Endodermal cell (in vitro differentiated cells): ENCODE results near the gene SGPL1. TPM values are rescaled to one million over a fixed set of nuclear protein-coding genes. Genes with fewer than 3 reads are reported as not detected.

ENCODE experiments used
- DNase-seq: peaks from one replicate; pipeline ENCODE4 v3.0.0-alpha.2; 2017
- H3K27ac ChIP-seq: 2 replicates; pipeline ENCODE4 v1.5.1; 2013; ENCODE audit warnings: mild to moderate bottlenecking, low read depth, low read length, moderate library complexity
- H3K27me3 ChIP-seq: 2 replicates; pipeline ENCODE4 v1.6.1; 2013; ENCODE audit warnings: mild to moderate bottlenecking, low read length, moderate library complexity; ENCODE audit not compliant: insufficient read depth, control insufficient read depth, poor library complexity, severe bottlenecking
- H3K36me3 ChIP-seq: 2 replicates; pipeline ENCODE4 v1.7.0; 2013; ENCODE audit warnings: mild to moderate bottlenecking, low read length, moderate library complexity; ENCODE audit not compliant: control insufficient read depth, insufficient read depth
- H3K4me1 ChIP-seq: one replicate; pipeline ENCODE4 v1.7.0; 2013; ENCODE audit warnings: low read length; ENCODE audit not compliant: control insufficient read depth, insufficient read depth
- H3K4me3 ChIP-seq: 2 replicates; pipeline ENCODE4 v1.5.1; 2013; ENCODE audit warnings: mild to moderate bottlenecking, low read length, moderate library complexity
- H3K9ac ChIP-seq: 2 replicates; pipeline ENCODE4 v1.6.1; 2013; ENCODE audit warnings: mild to moderate bottlenecking, low read length, moderate library complexity; ENCODE audit not compliant: poor library complexity, severe bottlenecking; ENCODE audit errors: extremely low read depth
- H3K9me3 ChIP-seq: 2 replicates; pipeline ENCODE4 v1.6.1; 2013; ENCODE audit warnings: mild to moderate bottlenecking, low read length, moderate library complexity; ENCODE audit not compliant: control insufficient read depth
- H3K27ac Mint-ChIP-seq: 2 replicates; pipeline ENCODE4 v1.8.0; 2020; ENCODE audit warnings: mixed read lengths
- H3K27me3 Mint-ChIP-seq: 2 replicates; pipeline ENCODE4 v1.8.0; 2021; ENCODE audit warnings: mild to moderate bottlenecking, mixed read lengths; ENCODE audit not compliant: insufficient read depth
- H3K36me3 Mint-ChIP-seq: 2 replicates; pipeline ENCODE4 v1.8.0; 2020; ENCODE audit warnings: low read depth, mixed read lengths
- H3K4me1 Mint-ChIP-seq: 2 replicates; pipeline ENCODE4 v1.8.0; 2020; ENCODE audit warnings: mixed read lengths
- H3K4me3 Mint-ChIP-seq: 2 replicates; pipeline ENCODE4 v1.8.0; 2020; ENCODE audit warnings: mild to moderate bottlenecking, moderate library complexity, mixed read lengths
- H3K9me3 Mint-ChIP-seq: 2 replicates; pipeline ENCODE4 v1.8.0; 2020; ENCODE audit warnings: mild to moderate bottlenecking, mixed read lengths
- WGBS, 2 experiments: methylation state at CpG; one replicate each; pipeline versions ENCODE4 v1.1.5 to v1.1.7; 2013; ENCODE audit warnings: missing lambda C conversion rate in 2 of 2, mixed read lengths in 1 of 2; ENCODE audit not compliant: insufficient coverage in 1 of 2, insufficient read length in 1 of 2; 5-methylcytosine and 5-hydroxymethylcytosine counted together
- total RNA-seq, 2 donors: library from RNA; stranded (reverse); fragmentation: NEBNext Ultra II Directional in 1 of 2; extraction: Animal tissue kit (Norgen Biotek cat#: 25700) in 1 of 2; gene quantifications; 2 replicates in 1 of 2; 3 replicates in 1 of 2; pipeline ENCODE4 v1.2.1, GENCODE V29; 2021
- TF ChIP-seq, protein P1 (sequence below): fragments of 200-600 bp; sonication (generic); conservative IDR thresholded peaks from 2 replicates; pipeline ENCODE4 v1.5.0; 2021; ENCODE audit warnings: antibody characterized with exemption, mild to moderate bottlenecking

The SGPL1 gene
- total RNA-seq, 2 donors from 2014 or later = 95.4 to 103 TPM

DNA sequence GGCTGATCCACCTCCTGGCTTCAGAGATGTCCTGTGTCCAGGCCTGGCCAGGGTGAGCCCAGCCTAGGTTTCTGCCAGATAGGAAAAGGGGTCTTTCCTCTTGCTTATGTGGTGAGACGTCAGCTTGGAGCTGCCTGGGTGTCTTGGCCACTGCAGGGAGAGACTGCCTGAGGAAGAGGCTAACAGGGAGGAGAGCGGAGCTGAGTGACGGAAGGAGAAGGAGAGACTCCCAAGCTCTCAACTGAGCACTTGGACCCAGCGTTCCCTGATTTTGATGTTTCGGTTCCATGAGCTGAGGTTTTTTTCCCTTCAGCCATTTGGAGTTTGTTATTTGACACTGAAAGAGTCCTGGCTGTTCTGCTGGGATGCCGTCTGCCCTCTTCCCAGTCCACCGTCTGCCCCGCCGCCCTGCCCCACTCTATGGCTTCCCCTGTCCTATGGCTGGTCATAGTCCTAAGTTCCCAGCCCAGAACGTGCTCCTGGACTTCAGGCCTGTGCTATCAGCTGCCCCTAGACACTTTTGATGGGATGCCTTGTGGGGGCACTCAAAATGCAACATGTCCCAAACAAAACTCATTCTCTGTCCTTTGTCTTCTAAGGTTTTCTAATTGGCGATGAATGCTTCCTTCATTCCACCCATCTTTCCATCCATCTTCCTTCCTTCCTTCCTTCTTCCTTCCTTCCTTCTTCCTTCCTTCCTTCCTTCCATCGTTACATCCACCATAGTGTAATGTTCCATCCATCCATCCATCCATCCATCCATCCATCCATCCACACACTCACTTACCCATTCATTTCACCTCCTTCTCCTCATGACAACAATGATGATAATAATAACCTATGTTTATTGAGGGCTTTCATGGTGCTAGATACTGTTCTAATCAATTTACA is 92.9 kb downstream of the SGPL1 start:
- H3K4me3 Mint-ChIP-seq = no peak overlapping the region
- Histone ChIP-seq H3K4me3 (no peak overlapping the region), H3K9me3 (no peaks in the 10 kb centered on the region), H3K27me3 (no peaks in the 10 kb centered on the region), H3K36me3 (no peaks in the 10 kb centered on the region), H3K27ac (no peak overlapping the region), H3K4me1 (peaks cover 4% of the 10 kb centered on the region), H3K9ac (no peak overlapping the region)
- DNase-seq = no peak
- peaks cover 2% of the 10 kb centered on the region for H3K27me3 Mint-ChIP-seq
- H3K4me1 Mint-ChIP-seq = peaks cover 20% of the 10 kb centered on the region
- 83 to 90% methylated on average over 10 to 12 of the region's 12 CpGs for WGBS, 2 experiments
- TF ChIP-seq, protein P1, sequence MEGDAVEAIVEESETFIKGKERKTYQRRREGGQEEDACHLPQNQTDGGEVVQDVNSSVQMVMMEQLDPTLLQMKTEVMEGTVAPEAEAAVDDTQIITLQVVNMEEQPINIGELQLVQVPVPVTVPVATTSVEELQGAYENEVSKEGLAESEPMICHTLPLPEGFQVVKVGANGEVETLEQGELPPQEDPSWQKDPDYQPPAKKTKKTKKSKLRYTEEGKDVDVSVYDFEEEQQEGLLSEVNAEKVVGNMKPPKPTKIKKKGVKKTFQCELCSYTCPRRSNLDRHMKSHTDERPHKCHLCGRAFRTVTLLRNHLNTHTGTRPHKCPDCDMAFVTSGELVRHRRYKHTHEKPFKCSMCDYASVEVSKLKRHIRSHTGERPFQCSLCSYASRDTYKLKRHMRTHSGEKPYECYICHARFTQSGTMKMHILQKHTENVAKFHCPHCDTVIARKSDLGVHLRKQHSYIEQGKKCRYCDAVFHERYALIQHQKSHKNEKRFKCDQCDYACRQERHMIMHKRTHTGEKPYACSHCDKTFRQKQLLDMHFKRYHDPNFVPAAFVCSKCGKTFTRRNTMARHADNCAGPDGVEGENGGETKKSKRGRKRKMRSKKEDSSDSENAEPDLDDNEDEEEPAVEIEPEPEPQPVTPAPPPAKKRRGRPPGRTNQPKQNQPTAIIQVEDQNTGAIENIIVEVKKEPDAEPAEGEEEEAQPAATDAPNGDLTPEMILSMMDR = no peak
- H3K9me3 Mint-ChIP-seq = peaks cover 2% of the 10 kb centered on the region
- H3K27ac Mint-ChIP-seq = no peak overlapping the region
- no peaks in the 10 kb centered on the region for H3K36me3 Mint-ChIP-seq

DNA sequence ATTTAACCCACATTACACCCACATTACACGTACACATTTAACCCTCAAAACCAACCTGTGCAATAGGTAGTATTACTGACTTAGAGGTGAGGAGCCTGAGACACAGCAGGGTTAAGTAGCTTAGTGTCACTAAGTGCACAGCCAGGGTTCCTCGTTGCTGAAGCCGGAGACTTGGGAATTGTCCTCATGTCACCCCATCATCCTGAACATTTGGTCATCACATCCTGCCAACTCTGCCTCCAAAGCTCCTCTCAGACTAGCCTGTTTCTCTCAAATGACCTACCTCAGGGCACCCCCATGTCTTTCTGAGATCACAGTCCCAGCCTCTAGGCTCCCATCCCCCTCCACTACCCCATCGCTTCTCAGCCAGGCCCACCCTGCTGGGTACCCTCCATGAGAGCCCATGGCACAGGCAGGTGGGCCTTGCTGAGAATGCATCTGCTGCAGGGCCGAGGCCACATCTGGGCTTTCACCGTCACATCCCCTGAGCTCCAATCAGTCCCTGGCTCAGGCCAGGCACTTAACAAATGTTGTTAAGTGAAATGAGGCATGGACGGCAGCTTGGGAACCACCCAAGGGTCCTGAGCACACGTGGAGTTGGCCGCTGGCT is 93.7 kb downstream of the SGPL1 start:
- H3K4me1 Mint-ChIP-seq = peaks cover 17% of the 10 kb centered on the region
- Histone ChIP-seq H3K9me3 (no peaks in the 10 kb centered on the region), H3K9ac (no peak overlapping the region), H3K27me3 (no peaks in the 10 kb centered on the region), H3K36me3 (no peaks in the 10 kb centered on the region), H3K4me1 (peaks cover 4% of the 10 kb centered on the region), H3K27ac (no peak overlapping the region), H3K4me3 (no peak overlapping the region)
- peaks cover 2% of the 10 kb centered on the region for H3K27me3 Mint-ChIP-seq
- no peak overlapping the region for H3K27ac Mint-ChIP-seq
- WGBS, 2 experiments = 93% methylated on average over 8 to 9 of the region's 9 CpGs
- no peak overlapping the region for H3K4me3 Mint-ChIP-seq
- no peak for DNase-seq
- H3K9me3 Mint-ChIP-seq = peaks cover 2% of the 10 kb centered on the region
- H3K36me3 Mint-ChIP-seq = no peaks in the 10 kb centered on the region
- TF ChIP-seq, protein P1 = no peak

- no peak for DNase-seq
- 94 to 97% methylated on average over 7 to 16 of the region's 16 CpGs for WGBS, 2 experiments
- TF ChIP-seq, protein P1 = no peak
- no peak overlapping the region for H3K27ac Mint-ChIP-seq
- peaks cover 4% of the 10 kb centered on the region for H3K4me1 Mint-ChIP-seq
- H3K36me3 Mint-ChIP-seq = no peaks in the 10 kb centered on the region
- no peak overlapping the region for H3K4me3 ChIP-seq
- no peaks in the 10 kb centered on the region for H3K36me3 ChIP-seq
- H3K27me3 ChIP-seq = no peaks in the 10 kb centered on the region
- H3K27ac ChIP-seq = no peak overlapping the region
- no peak overlapping the region for H3K4me3 Mint-ChIP-seq
- no peak overlapping the region for H3K9ac ChIP-seq
- no peaks in the 10 kb centered on the region for H3K4me1 ChIP-seq
- peaks cover 2% of the 10 kb centered on the region for H3K27me3 Mint-ChIP-seq
- peaks cover 2% of the 10 kb centered on the region for H3K9me3 Mint-ChIP-seq
- no peaks in the 10 kb centered on the region for H3K9me3 ChIP-seq
These were observed 95.0 kb downstream of the SGPL1 start for GRCh38 chr10:70910486-70911341.
